CD4-positive, alpha-beta T cell treated with Interleukin-15 for 1 hour (primary cell): ENCODE results near the gene APOL4.
"Not testable (repeated sequence)": the region's sequence is repeated elsewhere in the genome, so short reads cannot be mapped to it uniquely, and the experiment has no call there.

ENCODE experiments used
- DNase-seq: peaks from one replicate; pipeline ENCODE4 v3.0.0-alpha.2; 2020

APOL4 gene

GRCh38 chr22:36204632-36205015 lies 3.0 kb upstream of the APOL4 start:
- DNase-seq = no peak

GRCh38 chr22:36204001-36204631 lies 2.5 kb upstream of the APOL4 start:
- no peak for DNase-seq

- DNase-seq = not testable (repeated sequence)
Observed at GRCh38 chr22:36203441-36203840, 1.8 kb upstream of the APOL4 start.

- not testable (repeated sequence) for DNase-seq
Observed at GRCh38 chr22:36202906-36203305, 1.3 kb upstream of the APOL4 start.

- not testable (repeated sequence) for DNase-seq
Observed at GRCh38 chr22:36201025-36201424, 584 bp downstream of the APOL4 start.

GRCh38 chr22:36199001-36199551 lies 2.5 kb downstream of the APOL4 start:
- DNase-seq = no peak

- no peak for DNase-seq
Observed at GRCh38 chr22:36198536-36198935, 3.1 kb downstream of the APOL4 start.

GRCh38 chr22:36197514-36198146 lies 4.0 kb downstream of the APOL4 start:
- DNase-seq = no peak

- DNase-seq = no peak
Observed at GRCh38 chr22:36197065-36197440, 4.6 kb downstream of the APOL4 start.

- DNase-seq = no peak
Observed at GRCh38 chr22:36196254-36197064, 5.2 kb downstream of the APOL4 start.

GRCh38 chr22:36194971-36195370 lies 6.6 kb downstream of the APOL4 start:
- DNase-seq = peak; percentile 47

- no peak for DNase-seq
Observed at GRCh38 chr22:36194385-36194784, 7.2 kb downstream of the APOL4 start.

- no peak for DNase-seq
Observed at GRCh38 chr22:36193577-36193976, 8.0 kb downstream of the APOL4 start.

- no peak for DNase-seq
Observed at GRCh38 chr22:36193171-36193570, 8.4 kb downstream of the APOL4 start.

- DNase-seq = no peak
Observed at GRCh38 chr22:36192542-36192941, 9.1 kb downstream of the APOL4 start.

- DNase-seq = no peak
Observed at GRCh38 chr22:36191106-36191836, 10.3 kb downstream of the APOL4 start.

GRCh38 chr22:36187862-36188261 lies 13.7 kb downstream of the APOL4 start:
- DNase-seq = not testable (repeated sequence)

GRCh38 chr22:36185828-36186624 lies 15.6 kb downstream of the APOL4 start:
- DNase-seq = no peak

GRCh38 chr22:36184433-36185025 lies 17.1 kb downstream of the APOL4 start:
- no peak for DNase-seq

- DNase-seq = no peak
Observed at GRCh38 chr22:36183446-36183845, 18.2 kb downstream of the APOL4 start.

GRCh38 chr22:36182857-36183256 lies 18.8 kb downstream of the APOL4 start:
- DNase-seq = no peak

- DNase-seq = no peak
Observed at GRCh38 chr22:36182056-36182455, 19.6 kb downstream of the APOL4 start.
